ENCODE data around the gene C11orf65.

Gene C11orf65

GRCh38 chr11:108340973-108341372, 126.4 kb downstream of the C11orf65 start (continued):
- TF ChIP-seq ZBTB11 (tag by site-specific recombination; conservative IDR thresholded peaks at IDR 0.05; ENCODE audit: low read depth) = no peak
- no peak for TF ChIP-seq ZNF548 (tag by site-specific recombination; IDR thresholded peaks at IDR 0.05)
- no peak for TF ChIP-seq ZNF174 (tag by site-specific recombination; IDR thresholded peaks at IDR 0.05)
- no peak for TF ChIP-seq ZBTB8A (tag by site-specific recombination; IDR thresholded peaks at IDR 0.05)
- TF ChIP-seq ZNF23 (tag by site-specific recombination; IDR thresholded peaks at IDR 0.05; ENCODE audit: borderline replicate concordance) = no peak
- no peak for TF ChIP-seq ZNF266 (tag by site-specific recombination; IDR thresholded peaks at IDR 0.05; ENCODE audit: low read depth)
- no peak for TF ChIP-seq ZNF610 (tag by site-specific recombination; IDR thresholded peaks at IDR 0.05; ENCODE audit: borderline replicate concordance)
- no peak for TF ChIP-seq MEIS1 (CRISPR knock-in tag; IDR thresholded peaks at IDR 0.05; ENCODE audit: borderline replicate concordance)
- TF ChIP-seq ZNF280D (tag by site-specific recombination; IDR thresholded peaks at IDR 0.05) = no peak
- no peak for TF ChIP-seq ZNF404 (tag by site-specific recombination; IDR thresholded peaks at IDR 0.05)
- TF ChIP-seq PBX3 (CRISPR knock-in tag; IDR thresholded peaks at IDR 0.05) = no peak
- no peak for TF ChIP-seq ZNF221 (tag by site-specific recombination; IDR thresholded peaks at IDR 0.05; ENCODE audit: borderline replicate concordance)
- no peak for TF ChIP-seq ZNF843 (tag by site-specific recombination; IDR thresholded peaks at IDR 0.05)
- no peak for TF ChIP-seq ZNF664 (tag by site-specific recombination; IDR thresholded peaks at IDR 0.05)
- no peak for TF ChIP-seq ZNF449 (tag by site-specific recombination; IDR thresholded peaks at IDR 0.05)
- 0 out of 2 replicates have a peak, but pooled peaks have one; percentile 30 for TF ChIP-seq ZNF600 (tag by site-specific recombination; IDR thresholded peaks at IDR 0.05)
- TF ChIP-seq ZNF747 (tag by site-specific recombination; IDR thresholded peaks at IDR 0.05) = no peak
- no peak for TF ChIP-seq ZNF10 (tag by site-specific recombination; IDR thresholded peaks at IDR 0.05)
- no peak for TF ChIP-seq SCRT1 (tag by site-specific recombination; IDR thresholded peaks at IDR 0.05; ENCODE audit: borderline replicate concordance)
- TF ChIP-seq, protein P1, sequence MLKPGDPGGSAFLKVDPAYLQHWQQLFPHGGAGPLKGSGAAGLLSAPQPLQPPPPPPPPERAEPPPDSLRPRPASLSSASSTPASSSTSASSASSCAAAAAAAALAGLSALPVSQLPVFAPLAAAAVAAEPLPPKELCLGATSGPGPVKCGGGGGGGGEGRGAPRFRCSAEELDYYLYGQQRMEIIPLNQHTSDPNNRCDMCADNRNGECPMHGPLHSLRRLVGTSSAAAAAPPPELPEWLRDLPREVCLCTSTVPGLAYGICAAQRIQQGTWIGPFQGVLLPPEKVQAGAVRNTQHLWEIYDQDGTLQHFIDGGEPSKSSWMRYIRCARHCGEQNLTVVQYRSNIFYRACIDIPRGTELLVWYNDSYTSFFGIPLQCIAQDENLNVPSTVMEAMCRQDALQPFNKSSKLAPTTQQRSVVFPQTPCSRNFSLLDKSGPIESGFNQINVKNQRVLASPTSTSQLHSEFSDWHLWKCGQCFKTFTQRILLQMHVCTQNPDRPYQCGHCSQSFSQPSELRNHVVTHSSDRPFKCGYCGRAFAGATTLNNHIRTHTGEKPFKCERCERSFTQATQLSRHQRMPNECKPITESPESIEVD (tag by site-specific recombination; IDR thresholded peaks at IDR 0.05) = no peak
- no peak for TF ChIP-seq ZNF558 (tag by site-specific recombination; IDR thresholded peaks at IDR 0.05)
- no peak for TF ChIP-seq ZNF140 (tag by site-specific recombination; IDR thresholded peaks at IDR 0.05)
- TF ChIP-seq ZNF791 (tag by site-specific recombination; IDR thresholded peaks at IDR 0.05) = no peak
- no peak for TF ChIP-seq ZFP3 (tag by site-specific recombination; IDR thresholded peaks at IDR 0.05; ENCODE audit: low read depth)
- TF ChIP-seq REST (tag by site-specific recombination; IDR thresholded peaks at IDR 0.05) = no peak

Data from HEK293 (cell line).